ENCODE measurements around the gene SLCO3A1.
"Not testable (repeated sequence)": the region's sequence is repeated elsewhere in the genome, so short reads cannot be mapped to it uniquely, and the experiment has no call there.

Gene SLCO3A1

DNA sequence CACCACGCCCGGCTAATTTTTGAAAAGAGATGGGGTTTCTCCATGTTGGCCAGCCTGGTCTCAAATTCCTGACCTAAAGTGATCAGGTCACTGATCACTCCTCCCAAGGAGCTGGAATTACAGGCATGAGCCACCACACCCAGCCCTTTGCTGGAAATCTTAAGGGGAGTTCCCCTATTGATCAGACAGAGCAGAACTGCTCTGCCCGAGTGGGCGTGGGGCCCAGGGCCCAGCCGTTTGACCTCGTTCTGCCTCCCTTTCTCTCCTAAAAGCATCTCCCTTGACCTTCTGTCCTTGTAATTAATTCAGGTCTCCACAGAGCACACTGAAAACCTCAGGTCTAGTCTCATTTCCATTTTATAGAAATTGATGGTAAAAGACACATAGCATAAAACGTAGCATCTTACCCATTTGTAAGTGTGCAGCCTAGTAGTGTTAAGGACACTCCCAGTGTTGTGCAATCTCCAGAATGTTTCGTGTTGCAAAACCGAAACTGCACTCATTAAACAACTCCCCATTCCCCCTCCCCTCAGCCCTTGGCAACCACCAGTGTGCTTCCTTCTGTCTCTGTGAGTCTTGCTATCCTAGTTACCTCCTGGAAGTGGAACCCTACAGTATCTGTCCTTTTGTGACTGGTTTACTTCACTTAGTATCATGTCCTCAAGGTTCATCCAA lies 89.3 kb downstream of the SLCO3A1 start:
- DNase-seq = peak; percentile 38

DNA sequence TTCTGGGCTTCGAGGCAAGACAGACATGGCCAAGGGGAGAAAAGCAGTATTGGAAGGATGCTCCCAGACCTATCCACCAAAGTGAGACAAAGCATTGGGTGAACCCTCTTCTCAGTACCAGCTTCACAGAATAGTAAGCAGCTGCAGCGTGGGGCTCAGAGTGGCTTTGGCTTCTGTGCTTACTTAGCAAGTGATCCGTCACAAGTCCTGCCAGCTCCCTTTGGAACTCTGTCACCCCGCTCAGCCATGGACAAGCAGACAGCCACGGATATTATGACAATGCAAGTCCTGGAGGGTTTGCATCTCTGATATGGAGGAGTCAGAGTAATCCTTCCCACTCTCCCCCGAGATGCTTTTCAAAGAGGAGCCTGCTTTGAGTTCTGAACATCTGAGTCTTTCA lies 90.8 kb downstream of the SLCO3A1 start:
- DNase-seq = no peak

DNA sequence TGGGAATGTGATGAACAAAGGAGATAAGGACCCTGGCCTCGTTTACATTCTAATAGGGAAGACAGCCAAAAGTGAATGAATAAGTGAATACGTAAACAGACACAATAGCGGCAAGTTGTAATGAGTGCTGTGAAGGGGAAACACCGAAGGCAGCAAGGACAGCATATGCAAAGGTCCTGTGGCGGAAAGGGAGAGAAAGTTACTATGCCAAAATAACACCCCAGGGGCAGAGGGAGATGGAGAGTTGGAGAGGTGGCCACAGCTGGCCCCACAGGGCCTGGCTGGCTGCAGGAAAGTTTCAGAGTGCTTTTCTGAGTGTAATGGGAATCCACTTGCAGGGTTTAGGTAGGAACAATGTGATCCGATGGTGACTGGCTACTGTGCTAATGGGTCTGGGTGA lies 91.9 kb downstream of the SLCO3A1 start:
- DNase-seq = no peak

DNA sequence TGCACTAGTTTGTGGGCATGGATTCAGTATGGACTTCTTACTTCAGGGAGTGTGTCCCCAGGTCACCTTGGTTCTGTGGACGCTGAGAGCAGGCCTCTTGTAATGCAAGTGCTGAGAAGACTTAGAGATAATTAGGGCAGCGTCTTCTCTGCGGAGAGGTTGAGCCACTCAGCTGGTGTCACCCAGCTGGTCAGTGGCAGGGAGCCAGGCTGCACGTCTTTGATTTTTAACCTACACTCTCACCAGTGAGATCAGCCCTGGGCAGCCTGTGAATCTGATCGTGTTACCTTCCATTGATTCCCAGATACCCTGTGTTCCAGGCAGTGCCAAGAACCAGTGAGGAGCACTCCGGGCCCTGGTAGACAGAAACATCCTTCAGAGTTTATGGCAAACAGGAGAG lies 92.6 kb downstream of the SLCO3A1 start:
- no peak for DNase-seq

DNA sequence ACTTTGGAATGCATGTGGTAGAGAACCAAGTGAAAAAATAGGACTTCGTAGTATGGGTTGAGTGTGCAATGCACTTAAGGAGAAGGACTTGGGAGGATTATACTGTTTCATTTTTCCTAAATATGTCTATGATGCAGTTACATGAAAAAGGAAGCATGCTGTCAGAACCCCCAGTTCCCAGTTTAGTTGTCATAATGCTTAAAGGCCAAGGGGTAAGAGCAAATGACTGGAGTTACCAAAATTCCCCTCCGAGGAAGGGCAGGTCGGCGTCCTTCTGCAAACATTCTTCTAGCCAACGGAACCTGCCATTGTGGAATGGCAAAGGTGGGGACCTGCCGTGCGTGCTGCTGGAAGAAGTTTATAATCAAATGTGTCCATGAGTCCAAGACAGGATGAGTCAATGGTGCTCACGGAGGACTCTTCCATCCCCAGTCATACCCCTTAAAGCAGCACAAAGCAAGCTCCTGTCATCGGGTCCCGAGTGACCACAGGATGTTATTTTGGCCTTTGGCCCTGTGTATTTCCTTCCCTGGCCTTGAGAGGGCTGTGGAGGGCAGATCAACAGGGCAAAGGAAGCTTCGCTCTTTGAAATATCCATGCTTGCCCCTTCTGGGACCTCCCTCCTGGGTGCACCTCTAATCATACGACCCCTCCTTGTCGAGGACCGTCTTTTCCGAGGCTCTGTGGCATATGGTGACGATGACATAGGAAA lies 93.2 kb downstream of the SLCO3A1 start:
- no peak for DNase-seq

DNA sequence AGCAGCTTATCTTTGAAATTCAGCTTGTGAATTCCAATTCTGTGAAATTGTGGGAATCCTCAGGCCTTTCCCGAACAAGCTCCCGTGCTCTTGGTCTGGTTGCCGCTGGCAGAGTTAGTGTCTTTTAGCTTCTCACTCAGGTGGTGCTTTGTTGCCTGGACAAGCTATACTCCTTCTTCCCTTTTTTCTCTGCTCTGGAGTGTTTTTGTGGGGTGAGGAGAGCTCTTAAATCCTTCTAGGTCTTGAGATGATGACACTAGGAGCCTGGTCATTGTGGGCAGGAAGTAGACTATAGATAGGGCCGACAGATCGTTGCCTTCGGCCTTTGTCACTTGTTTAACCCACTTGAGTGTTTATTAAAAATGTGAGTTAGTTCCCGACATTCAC lies 93.8 kb downstream of the SLCO3A1 start:
- no peak for DNase-seq

DNA sequence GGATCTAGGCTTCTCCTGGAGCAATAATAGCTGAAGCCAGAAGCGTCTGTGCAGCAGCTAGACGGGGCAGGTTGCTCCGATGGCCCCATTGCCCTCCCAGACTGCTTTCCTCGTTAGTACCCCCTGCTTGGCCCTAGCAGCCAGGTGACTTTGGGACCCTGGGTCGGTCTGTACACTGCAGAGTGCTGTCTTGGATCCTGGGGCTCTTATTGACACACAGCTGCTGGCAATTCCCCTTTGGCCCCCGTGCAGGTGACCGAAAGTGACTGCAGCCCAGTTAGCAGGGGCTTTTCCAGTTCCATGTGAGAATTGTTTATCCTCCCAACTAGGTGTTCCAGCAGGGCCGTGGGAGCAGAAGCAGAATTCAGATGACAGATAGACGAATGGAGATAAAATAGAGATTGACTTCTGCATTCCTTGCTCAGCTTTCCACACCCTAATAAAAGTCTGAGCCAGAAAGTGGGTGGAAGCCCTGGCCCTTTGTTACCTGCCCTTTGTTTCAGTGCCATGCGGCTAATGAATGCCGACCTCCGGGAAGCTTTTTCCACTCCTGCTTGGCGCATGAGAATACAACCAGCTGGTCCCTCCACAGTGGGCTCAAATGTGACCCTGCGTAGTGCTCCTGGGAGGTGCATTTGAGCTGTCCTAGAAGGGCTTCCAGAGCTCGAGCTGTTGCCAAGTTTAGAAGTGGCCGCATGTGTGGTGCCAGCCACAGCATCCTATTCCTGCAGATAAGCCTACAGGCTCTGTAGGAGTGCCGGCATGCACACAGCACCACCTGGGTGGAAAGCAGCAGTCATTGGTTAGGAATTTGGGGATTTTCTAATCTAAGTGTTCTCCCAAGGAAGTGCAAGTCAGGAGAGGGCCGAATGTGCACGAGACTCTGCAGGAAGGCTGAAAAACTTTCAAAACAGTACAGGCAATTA lies 94.4 kb downstream of the SLCO3A1 start:
- DNase-seq = no peak

DNA sequence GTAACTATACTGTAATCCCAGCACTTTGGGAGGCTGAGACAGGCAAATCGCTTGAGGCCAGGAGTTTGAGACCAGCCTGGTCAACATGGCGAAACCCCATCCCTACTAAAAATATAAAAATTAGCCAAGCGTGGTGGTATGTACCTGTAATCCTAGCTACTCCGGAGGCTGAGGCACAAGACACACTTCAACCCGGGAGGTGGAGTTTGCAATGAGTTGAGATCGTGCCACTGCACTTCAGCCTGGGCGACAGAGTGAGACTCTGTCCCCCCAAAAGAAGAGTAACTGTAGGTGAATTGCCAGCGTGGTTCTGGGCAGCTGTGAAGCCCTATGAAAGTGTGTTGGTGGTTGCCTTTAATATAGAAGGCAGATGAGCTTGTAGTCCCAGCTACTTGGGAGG lies 95.9 kb downstream of the SLCO3A1 start:
- no peak for DNase-seq

DNA sequence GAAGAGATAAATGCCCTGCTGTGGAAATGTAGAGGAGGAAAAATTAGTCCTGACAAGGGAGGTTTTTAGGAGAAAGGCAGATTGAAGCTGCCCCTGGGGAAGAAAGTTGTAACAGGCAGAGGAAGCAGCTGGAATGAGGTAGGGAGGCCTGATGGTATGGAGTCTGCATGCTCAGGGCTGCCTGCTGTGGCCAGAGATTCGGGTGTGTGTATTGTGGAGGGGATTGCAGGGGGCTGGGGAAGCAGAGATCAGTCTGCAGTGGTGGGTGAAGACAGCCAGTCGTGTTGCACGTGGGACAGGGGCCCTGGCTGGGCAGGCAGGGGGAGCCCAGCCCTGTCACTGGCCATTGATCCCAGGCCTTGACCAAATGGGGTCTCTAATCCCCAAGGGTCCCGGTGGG lies 96.5 kb downstream of the SLCO3A1 start:
- no peak for DNase-seq

DNA sequence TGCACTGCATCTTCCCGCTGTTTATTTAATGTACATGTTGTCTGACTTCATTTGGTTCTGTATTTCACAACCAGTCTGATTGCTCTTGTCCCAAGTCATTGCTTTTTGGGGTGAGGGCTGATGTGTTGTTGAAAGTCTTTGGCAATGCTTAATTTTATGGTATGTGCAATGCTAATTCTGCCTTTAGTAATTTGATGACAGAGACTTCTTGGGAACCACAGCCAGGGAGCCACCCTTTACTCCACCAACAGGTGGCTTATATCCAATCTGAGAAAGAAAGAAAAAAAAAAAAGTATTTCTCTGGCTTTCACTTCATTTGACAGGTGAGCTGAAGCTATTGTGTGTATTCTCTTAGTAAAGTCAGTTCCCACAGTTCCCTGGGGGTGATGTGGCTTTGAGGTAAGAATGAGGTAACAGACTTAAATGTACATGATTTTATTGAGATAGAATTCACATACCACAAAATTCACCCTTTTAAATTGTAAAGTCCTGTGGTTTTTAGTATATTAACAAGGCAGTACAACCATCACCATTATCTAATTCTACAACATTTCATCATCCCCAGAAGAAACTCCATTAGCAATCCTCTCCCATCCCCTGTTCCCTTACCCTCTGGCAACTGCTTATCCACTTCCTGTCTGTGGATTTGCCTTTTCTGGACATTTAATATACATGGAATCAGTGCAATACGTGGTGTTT lies 97.3 kb downstream of the SLCO3A1 start:
- DNase-seq = no peak

DNA sequence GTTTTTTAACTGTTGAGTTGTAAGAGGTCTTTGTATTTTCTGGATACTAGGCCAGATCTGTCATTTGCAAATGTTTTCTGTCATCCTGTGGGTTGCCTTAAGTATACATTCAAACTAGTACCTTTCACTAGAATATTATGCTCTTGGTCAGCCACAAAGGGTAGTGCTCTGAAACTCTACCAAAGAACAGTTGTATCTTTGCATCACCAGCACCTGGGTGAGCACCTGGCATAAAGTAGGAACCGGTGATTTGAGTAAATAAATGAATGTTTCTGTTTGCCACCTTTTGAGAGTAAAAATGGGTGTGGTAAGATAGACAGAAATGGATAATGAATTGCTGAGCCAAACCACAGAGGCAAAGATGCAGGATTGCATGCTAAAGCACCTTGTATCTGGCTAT lies 98.7 kb downstream of the SLCO3A1 start:
- DNase-seq = no peak

DNA sequence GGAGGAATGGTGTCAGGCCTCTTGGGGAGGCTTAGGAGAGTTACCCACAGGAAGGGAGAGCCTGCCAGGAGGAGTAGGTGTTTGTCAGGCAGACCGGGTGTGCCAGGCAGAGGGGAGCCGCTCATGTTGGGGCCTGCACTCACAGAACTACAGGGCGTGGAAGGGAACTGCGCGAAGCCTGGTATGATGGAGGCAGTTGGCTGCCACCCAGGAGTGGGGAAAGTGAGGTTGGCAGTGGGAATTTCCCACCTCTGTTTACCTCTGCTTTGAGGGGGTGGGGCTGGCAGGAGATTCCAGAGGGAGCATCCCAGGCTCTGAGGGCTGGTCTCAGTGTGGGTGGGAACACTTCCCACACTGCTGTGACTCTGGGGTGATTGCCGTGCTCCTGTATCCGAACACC lies 99.9 kb downstream of the SLCO3A1 start:
- DNase-seq = no peak

DNA sequence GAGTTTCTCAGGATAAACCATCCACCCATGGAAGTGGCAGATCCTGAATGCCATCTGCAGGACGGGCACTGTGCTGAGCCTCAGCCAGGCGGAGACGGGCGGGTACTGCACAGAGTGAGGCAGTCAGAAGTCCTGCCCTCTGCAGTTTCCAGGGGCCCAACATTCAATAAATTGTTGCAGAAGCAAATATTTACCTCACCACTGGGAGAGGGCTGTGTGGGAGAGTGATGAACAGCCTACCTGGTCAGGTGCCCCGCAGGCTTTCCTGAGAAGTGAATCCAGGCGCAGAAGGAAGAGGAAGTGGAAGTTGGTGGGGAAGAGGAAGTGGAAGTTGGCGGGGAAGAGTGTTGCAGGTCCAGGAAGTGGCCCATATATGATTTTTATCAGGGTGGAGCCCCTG lies 100.8 kb downstream of the SLCO3A1 start:
- no peak for DNase-seq

DNA sequence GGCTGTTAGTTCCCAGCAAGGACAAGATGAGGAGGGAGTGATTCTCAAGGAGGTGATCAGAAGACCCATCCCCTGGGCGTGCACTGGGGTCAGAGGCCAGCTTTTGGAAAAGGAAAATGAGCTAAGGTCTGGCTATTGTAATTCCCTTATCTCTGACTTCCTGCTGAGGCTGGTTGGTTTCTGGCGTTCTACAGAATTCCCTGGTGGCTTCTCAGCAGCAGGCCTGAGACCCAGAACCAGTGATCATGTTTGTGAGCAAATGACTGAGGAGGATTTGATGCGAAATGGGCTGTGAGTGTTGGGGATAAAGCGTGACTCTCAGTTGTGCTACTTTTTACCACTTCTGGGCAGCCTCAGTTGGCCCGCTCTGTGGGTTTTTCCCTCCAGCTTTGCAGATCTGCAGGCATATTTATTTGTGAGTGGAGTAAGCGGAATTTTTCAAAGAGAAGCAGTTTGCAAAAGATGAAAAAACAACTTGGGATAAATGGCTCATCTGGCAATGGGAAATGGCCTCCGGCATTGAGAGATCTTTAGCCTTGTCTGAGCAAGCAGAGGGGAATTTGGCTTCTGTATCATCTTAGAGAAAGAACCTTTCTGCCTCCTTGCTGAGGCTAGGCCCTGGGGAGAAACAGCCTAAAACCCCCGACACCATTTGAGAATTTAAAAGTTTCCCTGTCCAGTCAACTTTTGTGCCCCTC lies 102.7 kb downstream of the SLCO3A1 start:
- DNase-seq = no peak

DNA sequence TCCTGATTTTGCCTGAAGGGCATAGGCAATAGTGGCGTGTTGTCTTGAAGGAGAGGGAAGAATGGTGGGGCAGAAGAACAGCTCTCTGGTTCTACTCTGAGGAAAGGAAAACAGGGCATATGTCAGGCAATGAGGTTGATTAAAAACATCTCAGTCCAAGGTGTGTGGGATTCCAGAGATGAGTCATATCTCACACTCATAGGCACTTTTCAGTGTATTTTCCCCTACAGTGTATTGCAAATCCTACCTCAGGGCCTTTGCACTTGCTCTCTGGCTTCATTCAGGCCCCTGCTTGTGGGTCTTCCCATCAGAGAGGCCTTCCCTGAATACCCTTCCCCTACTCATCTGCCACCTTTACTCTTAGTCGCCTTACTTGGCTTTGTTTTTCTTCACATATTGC lies 107.8 kb downstream of the SLCO3A1 start:
- no peak for DNase-seq

DNA sequence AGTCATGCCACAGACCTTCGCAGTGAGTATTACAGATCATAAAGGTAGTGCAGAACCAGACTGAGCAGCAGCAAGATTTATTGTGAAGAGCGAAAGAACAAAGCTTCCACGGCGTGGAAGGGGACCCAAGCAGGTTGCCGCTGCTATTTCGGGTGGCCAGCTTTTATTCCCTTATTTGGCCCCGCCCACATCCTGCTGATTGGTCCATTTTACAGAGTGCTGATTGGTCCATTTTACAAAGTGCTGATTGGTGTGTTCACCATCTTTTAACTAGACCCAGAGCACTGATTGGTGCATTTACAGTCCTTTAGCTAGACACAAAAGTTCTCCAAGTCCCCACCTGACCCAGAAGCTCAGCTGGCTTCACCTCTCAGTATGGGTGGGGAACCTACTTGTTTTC lies 110.2 kb downstream of the SLCO3A1 start:
- not testable (repeated sequence) for DNase-seq

DNA sequence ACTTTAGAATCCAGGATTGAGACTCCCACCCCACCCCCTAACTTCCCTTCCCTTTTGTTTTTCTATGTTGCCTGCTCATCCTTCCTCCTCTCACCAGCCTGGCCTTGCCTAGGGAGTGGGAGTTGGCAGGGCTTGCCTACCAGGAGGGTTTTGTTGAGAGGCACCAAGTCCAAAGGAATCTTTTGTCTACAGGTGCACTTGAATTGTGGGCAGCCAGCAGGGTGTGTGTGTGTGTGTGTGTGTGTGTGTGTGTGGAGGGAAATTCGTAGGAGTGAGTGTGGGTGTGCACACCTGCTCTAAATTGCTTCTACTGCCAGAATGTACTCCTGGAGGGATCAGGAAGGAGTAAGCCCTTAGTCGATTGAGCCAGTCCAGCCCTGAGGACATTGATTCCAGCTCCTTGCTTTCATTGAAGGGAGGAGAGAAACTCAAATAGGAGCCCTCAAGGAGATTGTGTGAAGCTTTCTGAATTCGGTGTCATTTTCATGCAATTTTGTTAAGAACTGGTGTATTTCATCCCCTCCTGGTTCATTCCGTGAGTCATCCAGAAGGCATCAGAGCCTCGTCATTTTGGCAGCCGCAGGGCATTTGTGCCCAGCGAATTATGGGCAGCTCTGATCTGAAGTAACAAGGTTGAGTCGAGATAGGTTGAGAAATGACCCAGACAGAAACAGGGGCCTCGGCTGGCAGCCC lies 112.1 kb downstream of the SLCO3A1 start:
- no peak for DNase-seq

DNA sequence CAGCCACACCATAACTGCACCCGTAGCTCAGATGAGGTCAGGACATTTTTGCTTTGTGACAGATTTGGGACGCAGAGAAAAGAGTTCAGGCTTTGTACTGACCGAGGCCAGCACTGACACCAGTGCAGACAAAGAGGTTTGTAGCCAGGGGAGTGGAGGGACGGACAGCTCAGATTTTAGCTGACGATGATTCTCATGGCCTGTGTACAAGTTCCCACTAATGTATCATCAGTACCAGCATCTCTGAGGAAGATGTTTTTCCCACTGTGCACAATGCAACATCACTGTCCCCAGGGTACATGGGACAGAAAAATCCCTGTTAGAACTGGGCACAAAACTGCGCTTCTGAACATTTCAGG lies 112.7 kb downstream of the SLCO3A1 start:
- no peak for DNase-seq

DNA sequence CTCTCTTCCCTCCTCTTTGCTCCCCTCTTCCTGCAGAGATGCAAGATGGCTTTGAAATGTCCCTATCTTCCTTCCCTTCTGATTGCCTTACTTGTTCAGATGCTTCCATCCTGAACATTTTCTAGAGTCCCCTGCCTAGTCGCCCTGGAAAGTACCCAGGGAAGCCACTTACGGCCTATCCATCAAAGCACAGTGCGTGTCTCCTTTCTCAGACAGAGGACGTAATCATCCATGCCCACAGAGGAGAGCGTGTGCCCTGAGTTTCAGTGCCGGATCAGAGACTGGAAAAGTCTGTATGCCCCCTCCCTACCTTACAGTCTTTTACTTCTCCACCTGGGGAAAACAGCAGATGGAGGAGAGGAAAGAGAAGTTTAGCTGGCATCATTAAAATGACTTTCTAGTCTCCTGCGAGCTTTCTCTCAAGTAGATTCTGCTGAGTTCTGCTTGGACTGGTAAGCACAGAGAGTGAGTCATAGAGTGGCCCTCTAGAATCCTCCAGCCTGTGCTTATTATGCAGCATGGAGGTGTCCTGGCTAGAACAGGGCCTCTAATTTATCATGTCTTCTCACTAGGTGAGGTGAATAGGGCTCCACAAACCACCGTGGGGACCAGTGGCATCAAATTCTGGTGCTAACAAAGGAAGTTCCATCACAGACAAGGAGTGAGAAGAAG lies 114.6 kb downstream of the SLCO3A1 start:
- no peak for DNase-seq

DNA sequence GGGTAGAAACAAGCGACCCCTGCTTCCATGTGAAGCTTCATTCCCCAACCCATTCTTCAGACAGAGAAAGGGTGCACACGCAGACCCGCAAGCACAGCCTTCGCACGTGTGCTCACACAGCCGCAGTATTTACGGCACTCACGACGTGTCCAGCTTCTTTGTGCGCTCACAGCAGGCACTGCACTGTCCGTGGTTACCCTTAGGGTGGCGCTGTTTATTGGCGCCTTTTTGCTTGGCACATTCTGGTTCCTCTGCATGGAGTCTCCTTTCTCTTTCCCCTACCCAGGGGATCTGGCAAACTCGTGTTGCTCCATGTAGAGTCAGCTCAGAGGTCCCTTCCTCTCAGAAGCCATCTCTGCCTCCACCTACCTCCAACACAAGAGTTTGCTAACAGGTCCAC lies 115.1 kb downstream of the SLCO3A1 start:
- DNase-seq = no peak

DNA sequence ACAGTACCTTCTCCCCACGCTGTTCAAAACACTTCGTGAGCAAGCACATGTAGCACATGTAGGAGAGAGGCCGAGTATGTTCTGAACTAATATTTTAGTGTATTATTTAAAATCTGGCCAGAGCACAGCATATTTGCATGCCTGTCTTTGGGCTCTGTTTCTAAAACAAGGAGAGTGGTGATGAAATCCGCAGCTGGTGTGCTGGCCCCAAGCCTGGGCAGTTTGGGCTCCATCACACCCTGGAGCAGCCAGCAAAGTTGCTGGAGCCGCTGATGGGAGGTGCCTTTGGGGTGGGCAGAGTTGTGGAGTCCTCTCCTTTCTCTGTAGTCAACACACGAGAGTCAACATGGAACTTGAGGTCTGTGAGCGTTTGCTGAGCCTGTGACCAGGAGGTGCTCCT lies 116.6 kb downstream of the SLCO3A1 start:
- no peak for DNase-seq
